Left renal pelvis (tissue), 4 donors: ENCODE data around the gene PANX1. TPM values are rescaled to one million over a fixed set of nuclear protein-coding genes. Genes with fewer than 3 reads are reported as not detected.

Source experiments
- DNase-seq, 4 donors: peaks; one replicate each; pipeline ENCODE4 v3.0.0-alpha.2; 2013; ENCODE audit warnings: low read depth in 4 of 4, low spot score in 3 of 4
- polyA plus RNA-seq, 4 donors: library from polyadenylated mRNA; unstranded; fragments of 120-200 nt; gene quantifications; one replicate each; pipeline ENCODE4 v1.2.1, GENCODE V29; 2013; ENCODE audit not compliant: insufficient read length in 4 of 4

The PANX1 gene
- polyA plus RNA-seq, 4 donors: 23.4 to 28.2 (median 25.1) TPM

DNA sequence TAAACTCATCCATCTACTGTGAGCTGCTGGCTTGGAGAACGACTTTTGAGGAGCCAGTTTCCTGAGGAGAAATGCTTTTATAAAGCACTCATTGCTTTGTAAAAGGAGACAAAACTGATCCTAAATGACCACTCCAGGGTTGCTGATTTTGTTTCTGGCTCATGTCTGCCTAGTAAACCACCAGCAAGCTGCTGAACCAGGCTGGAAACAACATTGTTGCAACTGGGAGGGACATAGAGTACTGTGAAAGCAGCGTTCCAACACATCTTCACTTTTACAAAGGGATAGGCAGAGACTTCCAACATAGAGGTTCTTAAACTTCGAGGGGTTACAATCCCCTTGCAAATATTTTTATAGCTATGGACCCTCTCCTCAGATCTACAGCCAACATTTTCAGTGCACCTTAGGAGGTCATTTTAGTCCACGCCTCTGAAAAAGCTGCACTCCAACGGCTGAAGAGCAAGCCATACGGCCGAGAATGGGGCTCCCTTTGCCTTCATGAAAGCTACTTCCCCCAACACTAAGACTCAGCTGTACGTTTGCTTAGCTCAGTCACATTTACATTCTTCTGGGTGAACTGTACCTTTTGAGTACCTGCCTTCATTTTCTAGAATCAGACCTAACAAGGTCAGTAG is 54.7 kb downstream of the PANX1 start:
- no peak for DNase-seq

DNA sequence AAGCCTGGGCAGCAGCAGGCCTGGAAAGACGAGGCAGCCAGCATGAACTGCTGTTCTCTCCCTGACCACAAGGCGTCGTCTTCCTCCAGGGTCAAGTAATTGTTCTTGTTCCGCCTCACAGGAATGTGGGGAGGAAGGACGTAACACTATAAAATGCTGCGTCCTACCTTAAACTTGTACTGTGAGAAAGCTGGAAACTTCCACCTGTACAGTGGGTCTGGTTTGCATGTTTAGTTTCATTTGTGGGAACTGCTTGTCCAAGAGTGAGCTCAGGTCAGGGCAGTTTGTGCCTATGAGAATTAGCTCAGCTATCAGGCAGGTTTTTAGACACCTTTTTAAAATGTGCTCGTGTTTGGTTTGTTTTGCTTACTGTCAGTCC is 55.2 kb downstream of the PANX1 start:
- DNase-seq: peak in 3 of 4 donors; percentile 39 to 58 (median 48)

DNA sequence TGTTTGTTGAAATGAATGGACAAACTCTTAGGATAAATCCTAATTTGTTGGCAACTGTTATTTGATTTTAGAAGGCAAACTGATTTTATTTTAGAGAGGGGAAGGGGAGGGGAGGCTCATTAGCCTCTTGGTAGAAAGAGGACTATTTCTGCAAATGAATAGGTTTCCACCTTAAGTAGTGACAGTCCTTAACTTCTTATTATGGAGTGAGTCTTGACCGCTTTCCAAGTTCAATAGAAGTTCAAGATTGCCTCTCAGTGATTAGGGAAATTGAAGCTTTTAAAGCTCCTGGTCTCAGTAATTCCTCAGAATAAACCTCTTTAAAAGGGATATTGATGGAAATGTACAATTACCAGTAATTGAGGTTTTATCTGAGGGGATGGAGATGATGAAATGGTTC is 55.7 kb downstream of the PANX1 start:
- no peak for DNase-seq

DNA sequence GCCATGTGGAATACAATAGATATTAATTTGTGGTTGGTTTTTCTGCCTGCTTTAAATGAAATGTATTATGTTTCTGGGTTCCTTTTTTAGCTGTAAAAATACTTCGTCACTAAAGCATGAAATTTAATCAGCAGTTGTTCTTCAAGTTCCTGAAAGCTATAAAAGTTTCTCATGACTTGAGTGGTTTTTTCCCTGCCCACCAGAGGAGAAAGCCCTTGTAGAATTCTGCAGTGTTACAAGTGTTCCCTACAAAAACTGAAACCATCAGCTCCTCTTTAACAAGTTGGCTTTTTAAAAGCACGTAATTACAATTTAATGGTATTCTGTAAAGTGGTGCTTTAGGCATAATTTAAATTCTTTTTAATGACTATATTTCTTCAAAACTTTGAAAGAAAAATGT is 56.2 kb downstream of the PANX1 start:
- DNase-seq: no peak

DNA sequence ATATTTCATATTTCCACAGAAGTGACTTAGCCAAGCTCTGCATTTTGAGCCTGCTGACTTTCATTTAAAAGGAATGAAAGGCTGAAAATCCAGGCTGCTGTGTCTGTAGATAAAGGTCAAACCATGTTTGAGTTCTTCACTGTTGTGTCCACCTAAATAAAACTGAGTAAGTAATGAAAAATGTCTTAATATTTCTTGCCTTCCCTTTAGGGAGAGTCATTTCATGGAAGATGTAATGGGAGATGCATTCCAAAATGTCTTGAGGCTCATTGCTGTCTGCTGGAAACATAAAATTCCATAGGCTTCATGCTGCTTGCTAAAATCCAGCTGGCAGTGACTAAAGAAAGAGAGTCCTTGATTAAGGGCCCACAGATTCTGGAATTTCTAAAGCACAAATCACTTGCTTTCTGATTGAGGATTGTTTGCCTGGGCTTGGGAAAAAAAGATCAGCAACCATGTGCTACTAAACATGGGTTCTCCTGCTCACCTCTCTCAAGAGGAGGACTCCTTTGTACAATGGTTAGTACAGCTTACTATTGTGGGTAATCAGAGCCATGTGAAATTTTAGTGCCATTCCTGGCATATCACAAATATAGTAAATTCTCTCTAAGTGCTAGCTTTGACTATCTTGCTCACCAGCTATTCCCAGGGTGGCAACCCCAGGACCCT is 56.9 kb downstream of the PANX1 start:
- DNase-seq: peak in 1 of 4 donors; percentile 12

DNA sequence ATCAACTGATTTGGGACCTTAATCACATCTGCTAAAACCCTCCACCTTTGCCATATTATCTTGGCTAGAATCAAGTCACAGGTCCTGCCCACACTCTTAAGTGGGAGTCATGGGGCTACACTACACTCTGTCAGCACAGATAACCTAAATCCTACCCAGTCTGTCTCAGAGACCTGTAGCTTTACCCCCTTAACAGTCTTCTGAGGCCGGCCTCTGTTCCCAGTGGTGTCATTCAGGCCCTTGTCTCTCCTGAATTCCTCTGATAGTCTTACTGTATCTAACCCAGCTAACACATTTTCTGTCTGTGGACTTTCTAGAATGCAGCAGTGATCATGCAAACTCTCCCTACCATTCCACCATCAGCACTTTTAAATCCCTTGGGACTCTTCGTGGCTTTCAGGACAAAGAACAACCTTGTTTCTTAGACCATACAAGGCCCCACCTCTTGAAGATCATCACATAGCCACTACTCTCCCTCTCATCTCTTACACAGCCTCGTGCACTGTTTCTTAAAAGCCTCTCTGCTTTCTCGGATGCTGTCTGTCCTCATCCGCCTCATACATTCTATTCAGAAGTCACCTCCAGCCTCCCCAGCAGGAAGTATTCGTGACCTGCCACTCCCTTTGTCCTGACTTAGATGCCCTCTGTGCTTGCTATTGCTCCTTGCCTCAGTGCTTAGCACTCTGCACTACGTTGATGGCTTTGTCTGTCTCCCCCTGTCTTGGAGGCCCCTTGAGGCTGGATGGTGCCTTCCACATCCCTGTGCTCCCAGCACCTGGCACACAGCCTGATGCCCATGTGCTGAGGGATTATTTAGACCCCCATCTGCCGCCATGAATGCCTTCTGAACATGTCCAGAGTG is 57.9 kb downstream of the PANX1 start:
- DNase-seq: no peak

DNA sequence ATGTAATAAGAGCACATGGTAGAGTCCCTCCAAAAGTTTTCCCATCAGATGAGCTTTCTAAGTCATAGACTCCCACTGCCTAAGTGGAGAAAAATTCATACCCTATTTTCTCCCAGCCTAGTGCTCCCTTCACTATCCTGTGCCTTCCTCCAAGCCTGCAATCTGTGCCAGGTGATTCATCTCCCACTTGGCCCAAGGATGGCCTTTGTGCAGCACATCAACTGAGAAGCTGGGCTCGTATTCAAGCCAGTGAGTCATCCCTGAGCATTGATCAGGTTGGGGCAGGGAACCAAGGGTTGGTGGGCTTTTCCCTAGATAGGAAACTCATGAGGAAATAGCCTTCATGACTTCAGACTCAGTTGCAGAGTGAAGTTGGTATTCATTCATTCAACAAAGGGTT is 64.6 kb downstream of the PANX1 start:
- no peak for DNase-seq

DNA sequence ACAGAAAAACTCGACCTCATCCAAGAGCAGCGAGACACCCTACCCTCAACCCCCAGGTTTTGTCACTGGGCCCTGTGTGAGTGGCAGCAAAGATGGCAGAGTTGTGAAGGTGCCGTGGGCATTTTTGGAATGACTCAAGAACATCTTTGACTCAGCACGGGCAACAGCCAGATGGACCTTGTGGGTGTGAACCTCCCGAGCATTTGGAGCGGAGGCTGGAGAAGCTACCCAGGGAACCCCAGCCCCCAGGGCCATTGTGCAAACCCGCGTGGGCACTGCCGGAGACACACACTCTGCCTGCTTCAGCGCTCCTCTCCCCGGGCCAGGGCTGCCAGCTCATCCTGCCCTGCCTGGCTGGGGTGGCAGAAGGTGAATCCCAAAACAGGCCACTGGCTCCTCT is 66.1 kb downstream of the PANX1 start:
- no peak for DNase-seq

DNA sequence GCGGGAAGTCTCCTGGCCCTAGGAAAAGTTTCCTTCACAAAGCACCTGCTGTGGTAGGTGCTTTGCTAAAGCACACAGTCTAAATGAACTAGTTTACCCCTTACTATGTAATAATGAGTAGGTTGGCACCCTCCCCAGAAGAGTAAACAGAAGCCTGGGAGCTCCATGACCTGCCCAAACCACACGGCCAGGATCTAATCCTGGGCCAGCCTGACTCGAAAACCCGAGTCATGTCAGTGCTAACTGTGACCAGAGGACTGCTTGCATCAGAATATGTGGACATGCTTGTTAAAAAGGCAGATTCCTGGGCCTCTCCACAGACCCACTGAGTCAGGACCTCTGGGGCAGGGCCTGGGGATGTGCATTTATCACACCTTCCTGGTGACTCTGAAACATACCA is 67.7 kb downstream of the PANX1 start:
- DNase-seq: no peak

DNA sequence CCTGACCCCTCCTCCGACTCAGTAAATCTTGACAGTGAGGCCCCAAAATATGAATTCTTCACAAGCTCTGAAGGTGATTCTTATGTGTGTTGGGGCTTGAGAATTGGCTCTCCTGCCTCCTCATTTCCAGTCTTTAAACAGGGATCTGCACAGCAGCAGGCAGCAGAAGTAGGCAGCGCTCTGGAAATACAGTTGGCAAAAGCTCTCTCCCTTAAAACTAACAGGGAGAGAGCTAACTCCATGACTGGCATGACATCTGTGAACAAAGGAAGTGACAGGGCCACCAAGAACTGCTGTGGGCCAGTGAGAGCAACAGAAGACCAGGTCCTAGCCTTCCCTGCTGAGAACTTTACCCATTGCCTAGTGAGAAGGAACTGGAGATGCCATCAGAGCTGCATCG is 70.1 kb downstream of the PANX1 start:
- no peak for DNase-seq

DNA sequence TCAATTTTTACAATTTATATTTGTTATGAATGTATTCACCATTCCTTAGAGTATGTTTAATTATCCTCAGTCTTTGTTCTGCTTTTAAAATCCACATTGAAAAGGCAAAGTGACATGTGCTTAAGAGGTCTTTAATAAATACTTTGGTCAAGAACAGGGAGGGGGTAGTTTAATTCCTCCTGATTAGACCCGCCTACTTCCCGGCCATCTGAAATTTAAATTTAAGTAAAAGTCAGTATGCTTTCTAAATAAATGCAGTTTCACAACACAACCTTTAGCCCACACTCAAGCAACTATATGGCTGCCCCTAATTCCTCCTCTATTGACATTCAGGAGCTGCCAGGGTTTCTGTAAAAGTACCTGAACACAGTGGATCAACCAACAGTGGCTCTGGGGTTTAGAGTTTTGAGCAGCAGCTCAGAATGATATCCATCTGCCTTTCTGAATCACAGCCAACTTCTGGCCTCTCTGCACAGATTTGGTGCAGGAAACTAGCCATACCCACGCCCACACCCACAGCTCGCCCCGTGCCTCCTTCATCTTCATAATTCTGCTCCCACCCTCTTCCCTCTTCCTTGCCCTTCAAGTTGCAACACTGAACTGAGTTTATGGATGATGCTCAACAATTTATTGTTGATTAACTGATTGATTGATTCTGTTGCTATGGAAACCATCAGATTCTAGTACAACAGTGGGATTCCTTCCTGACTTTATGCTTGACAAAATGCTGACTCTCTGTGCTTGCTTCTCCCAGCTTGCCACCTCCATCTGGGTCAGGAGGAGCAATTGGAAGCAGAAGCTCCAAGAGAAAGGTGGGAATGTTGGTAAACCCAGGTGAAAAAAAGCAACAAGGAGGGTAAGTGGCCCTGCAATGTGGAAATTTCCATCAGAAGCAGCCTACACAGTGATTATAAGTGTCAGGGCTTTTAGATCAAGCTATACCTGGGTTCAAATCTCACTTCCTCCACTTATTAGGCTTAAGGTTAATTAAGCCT is 70.8 kb downstream of the PANX1 start:
- DNase-seq: no peak

DNA sequence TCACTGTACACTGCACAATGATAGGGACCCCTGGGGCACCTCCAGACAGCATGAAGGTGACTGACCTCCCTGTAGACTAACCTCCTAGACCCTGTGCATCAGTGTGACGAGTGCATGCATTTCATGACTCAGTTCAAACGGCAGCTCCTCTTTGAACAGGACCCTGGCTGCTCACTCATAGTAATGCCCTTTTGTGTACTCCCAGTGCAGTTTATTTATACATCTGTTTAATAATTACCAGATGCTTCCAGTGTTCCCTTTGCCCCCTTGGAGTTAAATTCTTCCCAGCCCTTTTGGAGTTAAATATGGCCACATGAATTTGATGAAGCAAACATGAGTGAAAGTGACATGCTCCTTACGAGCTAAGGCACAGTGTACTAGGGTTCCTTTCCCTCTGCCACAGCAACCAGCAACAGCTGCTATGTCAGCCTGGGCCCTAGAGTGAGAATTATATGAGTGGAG is 72.4 kb downstream of the PANX1 start:
- DNase-seq: peak in 1 of 4 donors; percentile 16

DNA sequence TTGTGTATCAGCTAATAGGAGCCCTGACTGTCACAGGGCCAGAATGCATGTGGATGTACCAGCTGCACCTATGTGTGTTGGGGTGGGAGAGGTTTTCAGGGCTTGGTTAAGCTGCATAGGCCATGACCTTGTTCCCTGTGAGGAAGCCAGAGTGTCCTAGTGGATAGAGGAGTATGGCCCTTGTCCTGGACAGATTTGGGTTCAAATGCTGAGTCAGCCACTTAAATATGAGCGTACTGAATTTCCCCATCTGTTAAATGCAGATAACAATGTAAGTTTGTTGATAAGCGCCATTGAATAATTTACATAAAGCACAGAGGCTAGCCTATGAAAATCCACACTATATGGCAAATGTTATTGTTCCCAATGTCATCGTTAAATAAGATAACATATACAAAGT is 74.4 kb downstream of the PANX1 start:
- DNase-seq: no peak

DNA sequence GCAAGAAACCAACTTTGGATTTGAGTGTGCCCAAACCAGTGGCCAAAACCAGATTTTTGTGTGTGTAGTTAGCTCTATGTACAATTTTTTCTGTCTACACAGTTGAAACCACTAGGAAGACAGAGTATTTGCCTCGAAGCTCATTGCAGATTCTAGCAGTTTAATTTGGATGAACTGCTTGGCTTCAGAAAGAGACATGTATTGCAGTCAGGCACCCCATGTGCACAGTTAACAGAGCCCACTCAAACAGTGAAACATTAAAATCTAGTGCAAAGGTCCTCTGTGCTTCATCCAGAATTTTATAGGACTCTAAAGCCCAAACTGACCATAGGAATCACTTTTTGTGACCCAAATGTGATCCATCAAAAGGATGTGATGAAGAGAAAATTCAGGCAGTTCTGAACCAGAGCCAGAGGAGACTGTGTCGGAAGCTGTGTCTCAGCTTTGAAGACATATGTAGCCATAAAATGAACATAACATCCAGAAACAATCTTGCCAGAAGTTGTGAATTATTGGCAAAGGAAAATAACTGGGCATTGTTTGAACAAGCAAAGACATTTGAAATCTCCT is 82.7 kb downstream of the PANX1 start:
- peak in 1 of 4 donors; percentile 17 for DNase-seq

DNA sequence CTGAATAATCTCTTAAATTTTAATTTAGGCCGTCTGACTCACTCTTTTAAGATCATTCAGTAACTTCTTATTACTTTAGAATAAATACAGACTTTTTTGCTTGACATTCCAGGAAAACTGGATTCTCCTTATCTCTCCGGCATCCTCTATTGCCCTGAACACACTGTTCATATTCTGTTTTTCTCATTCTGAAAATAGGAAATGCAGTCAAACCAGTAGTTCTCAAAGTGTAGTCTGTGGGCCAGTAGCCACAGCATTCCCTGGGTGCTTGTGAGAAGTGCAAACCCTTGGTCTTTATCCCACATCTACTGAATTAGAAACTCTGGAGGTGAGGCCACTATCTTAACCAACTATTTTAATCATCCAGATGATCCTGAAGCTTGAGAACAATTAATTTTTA is 84.3 kb downstream of the PANX1 start:
- DNase-seq: no peak

DNA sequence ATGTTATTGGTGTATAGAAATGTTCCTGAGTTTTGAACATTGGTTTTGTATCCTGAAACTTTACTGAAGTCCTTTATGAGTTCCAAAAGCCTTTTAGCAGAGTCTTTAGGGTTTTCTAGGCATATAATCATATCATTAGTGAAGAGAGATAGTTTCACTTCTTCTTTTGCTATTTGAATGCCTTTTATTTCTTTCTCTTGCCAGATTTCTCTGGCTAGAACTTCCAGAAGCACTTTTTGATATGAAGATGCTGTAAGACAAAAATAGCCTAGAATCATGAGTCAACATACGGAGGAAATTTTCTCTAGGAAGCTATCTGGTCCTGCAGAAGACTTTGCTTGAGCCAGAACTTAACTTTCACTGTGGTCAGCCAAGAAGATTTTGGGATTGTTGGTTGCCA is 89.1 kb downstream of the PANX1 start:
- DNase-seq: no peak

DNA sequence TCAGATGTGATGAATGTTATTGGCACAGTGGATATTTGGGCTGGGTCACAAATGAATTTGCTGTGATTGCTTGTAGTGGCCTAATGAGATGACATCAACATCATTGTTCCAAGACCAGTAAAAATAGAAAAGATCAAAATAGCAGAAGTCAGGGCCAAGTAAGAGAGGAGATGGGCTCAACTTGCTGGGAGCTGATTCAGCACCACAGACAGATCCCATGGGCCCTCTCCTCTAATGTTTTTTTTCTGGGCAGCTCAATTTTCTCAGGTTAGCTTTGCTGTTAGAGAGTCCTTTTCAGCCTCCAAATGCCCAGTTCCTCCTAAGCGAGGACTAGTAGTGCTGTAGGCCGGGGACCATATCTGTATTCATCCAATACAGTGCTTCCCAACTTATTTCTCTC is 89.7 kb downstream of the PANX1 start:
- DNase-seq: no peak

DNA sequence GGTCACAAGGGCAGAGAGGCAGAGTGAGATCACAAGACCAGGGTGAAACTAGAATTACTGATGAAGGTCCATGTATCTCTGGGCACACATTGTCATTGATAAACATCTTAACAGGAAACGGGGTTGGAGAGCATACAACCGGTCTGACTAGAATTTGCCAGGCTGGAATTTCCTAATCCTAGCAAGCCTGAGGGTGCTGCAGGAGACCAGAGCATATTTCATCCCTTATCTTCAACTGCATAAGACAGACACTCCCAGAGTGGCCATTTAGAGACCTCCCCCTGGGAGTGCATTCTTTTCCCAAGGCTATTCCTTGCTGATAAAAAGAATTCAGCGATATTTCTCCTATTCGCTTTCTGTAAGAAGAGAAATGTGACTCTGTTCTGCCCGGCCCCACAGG is 91.1 kb downstream of the PANX1 start:
- DNase-seq: no peak

DNA sequence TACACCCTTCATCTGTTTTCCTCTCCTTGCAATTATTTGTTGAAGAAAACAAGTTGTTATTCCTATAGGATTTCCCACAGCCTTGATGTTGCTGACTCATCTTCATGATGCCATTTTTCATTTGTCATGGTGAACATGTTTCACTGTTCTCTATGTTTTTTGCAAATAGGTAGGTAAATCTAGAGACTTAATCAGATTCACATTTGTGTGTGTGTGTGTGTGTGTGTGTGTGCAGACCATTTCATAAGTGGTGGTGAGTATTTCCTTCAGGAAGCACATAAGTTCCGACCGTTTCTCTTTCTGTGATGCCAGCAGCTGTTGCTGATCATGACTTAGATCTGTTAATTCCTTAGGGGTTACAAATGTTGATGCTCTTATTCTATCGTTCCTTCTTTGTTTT is 95.4 kb downstream of the PANX1 start:
- DNase-seq: no peak
